Panc1 (cell line): Measurements from ENCODE around the gene CTNND2.

Experiments used
- POLR2AphosphoS5 ChIP-seq: IDR thresholded peaks from 2 replicates; pipeline ENCODE4 v1.6.1; 2012; ENCODE audit warnings: mild to moderate bottlenecking, low read depth, low read length, moderate library complexity
- SIN3A ChIP-seq: IDR thresholded peaks from 2 replicates; pipeline ENCODE4 v1.6.1; 2012; ENCODE audit warnings: low read depth, mild to moderate bottlenecking, low read length, moderate library complexity, borderline replicate concordance; ENCODE audit not compliant: insufficient read depth
- TCF7L2 ChIP-seq: IDR thresholded peaks from 2 replicates; pipeline ENCODE4 v1.6.1; 2011; ENCODE audit warnings: mild to moderate bottlenecking, low read depth, low read length, inconsistent platforms
- TF ChIP-seq, protein P1 (sequence below): fragments of 450-650 bp; IDR thresholded peaks from 2 replicates; pipeline ENCODE4 v1.5.1; 2017; ENCODE audit warnings: mild to moderate bottlenecking
- TF ChIP-seq, protein P2 (sequence below), 2 experiments: IDR thresholded peaks; 2 replicates each; pipeline ENCODE4 v1.6.1; 2011 to 2012; ENCODE audit warnings: low read depth in 2 of 2, control low read depth in 1 of 2, low read length in 1 of 2, mild to moderate bottlenecking in 1 of 2, moderate library complexity in 1 of 2; ENCODE audit not compliant: insufficient read depth in 1 of 2

DNA sequence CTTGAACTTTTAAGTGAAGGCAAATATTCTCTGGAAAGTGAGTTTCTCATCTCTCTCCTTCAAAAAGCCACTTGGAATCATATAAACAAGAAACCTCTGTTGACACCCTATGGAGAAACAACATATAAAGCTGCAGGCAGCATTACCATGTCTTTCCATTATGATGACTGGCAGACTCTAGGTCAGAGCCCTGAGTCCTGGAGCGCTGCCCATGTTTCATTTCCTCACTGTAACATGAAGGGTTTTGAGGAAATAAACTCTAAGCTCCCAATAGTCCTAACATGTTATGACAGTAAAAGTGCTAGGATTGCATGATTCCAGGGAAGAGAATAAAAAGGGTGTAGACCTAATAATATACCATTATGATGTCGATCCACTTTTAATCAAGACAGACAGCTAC lies 220.6 kb downstream of the CTNND2 start:
- TF ChIP-seq, protein P1, sequence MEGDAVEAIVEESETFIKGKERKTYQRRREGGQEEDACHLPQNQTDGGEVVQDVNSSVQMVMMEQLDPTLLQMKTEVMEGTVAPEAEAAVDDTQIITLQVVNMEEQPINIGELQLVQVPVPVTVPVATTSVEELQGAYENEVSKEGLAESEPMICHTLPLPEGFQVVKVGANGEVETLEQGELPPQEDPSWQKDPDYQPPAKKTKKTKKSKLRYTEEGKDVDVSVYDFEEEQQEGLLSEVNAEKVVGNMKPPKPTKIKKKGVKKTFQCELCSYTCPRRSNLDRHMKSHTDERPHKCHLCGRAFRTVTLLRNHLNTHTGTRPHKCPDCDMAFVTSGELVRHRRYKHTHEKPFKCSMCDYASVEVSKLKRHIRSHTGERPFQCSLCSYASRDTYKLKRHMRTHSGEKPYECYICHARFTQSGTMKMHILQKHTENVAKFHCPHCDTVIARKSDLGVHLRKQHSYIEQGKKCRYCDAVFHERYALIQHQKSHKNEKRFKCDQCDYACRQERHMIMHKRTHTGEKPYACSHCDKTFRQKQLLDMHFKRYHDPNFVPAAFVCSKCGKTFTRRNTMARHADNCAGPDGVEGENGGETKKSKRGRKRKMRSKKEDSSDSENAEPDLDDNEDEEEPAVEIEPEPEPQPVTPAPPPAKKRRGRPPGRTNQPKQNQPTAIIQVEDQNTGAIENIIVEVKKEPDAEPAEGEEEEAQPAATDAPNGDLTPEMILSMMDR, result no peak
- TF ChIP-seq, protein P2, sequence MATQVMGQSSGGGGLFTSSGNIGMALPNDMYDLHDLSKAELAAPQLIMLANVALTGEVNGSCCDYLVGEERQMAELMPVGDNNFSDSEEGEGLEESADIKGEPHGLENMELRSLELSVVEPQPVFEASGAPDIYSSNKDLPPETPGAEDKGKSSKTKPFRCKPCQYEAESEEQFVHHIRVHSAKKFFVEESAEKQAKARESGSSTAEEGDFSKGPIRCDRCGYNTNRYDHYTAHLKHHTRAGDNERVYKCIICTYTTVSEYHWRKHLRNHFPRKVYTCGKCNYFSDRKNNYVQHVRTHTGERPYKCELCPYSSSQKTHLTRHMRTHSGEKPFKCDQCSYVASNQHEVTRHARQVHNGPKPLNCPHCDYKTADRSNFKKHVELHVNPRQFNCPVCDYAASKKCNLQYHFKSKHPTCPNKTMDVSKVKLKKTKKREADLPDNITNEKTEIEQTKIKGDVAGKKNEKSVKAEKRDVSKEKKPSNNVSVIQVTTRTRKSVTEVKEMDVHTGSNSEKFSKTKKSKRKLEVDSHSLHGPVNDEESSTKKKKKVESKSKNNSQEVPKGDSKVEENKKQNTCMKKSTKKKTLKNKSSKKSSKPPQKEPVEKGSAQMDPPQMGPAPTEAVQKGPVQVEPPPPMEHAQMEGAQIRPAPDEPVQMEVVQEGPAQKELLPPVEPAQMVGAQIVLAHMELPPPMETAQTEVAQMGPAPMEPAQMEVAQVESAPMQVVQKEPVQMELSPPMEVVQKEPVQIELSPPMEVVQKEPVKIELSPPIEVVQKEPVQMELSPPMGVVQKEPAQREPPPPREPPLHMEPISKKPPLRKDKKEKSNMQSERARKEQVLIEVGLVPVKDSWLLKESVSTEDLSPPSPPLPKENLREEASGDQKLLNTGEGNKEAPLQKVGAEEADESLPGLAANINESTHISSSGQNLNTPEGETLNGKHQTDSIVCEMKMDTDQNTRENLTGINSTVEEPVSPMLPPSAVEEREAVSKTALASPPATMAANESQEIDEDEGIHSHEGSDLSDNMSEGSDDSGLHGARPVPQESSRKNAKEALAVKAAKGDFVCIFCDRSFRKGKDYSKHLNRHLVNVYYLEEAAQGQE (IDR thresholded peaks at IDR 0.05; ENCODE audit: insufficient read depth in 1 of 2, low read depth in 2 of 2, low read length in 1 of 2), result no peak
- TF ChIP-seq POLR2AphosphoS5, result no peak
- no peak for TF ChIP-seq TCF7L2
- no peak for TF ChIP-seq SIN3A
